ENCODE results near the gene DHRS3.
A peak's percentile ranks its signal among the peaks of the same experiment; 100 is the strongest.

Gene DHRS3

GRCh38 chr1:12555411-12556367, 62.3 kb downstream of the DHRS3 start:
- Histone ChIP-seq H3K27ac (ENCODE audit: low read depth, low read length) (no peak overlapping the region), H3K36me3 (ENCODE audit: control insufficient read depth in 1 of 2, insufficient read depth in 2 of 2, low read length in 2 of 2) (no peaks in the 10 kb centered on the region), H3K4me3 (ENCODE audit: low read depth in 1 of 2, low read length in 2 of 2) (no peak overlapping the region), H3K27me3 (ENCODE audit: control insufficient read depth in 1 of 2, insufficient read depth in 2 of 2, low read length in 2 of 2) (no peaks in the 10 kb centered on the region), H3K9ac (ENCODE audit: low read depth in 1 of 2, low read length in 2 of 2) (no peak overlapping the region), H3K9me3 (ENCODE audit: control insufficient read depth in 1 of 2, low read length in 2 of 2) (no peaks in the 10 kb centered on the region), H3K4me1 (ENCODE audit: control insufficient read depth in 1 of 2, insufficient read depth in 2 of 2, low read length in 2 of 2) (no peaks in the 10 kb centered on the region)

DNA sequence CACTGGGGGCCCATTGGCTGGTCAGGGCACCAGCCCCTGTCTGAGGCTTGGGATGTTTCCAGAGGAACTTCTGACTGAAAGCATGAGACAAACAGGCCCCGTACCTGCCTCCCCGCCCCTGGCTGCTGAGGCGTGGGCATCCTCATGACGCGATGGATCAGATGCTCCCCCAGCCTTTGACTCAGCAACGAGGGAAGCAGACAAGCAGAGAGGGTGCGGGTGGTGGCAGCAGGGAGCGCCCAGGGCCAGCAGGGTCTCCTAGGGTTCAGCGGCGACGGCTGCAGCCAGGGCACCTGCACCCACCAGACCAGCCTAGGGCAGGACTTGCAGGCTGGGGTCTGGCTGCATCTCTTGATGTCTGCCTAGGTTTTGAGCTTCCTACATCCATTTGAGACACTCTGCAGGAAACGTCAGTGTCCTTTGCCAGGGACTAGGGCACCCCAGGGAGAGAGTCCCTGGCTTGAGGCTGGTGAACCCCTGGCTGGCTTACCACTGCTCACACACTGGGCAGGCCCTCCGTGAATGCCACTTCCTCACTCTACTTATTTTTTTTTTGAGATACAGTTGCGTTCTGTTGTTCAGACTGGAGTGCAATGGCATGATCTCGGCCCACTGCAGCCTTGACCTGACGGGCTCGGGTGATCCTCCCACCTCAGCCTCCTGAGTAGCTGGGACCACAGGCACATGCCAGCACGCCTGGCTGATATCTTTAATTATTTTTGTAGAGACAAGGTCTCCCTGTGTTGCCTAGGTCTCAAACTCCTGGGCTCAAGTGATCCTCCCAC, 63.3 kb downstream of the DHRS3 start:
- peaks cover 2 to 4% of the 10 kb centered on the region in 2 donors for H3K4me1 ChIP-seq (ENCODE audit: control insufficient read depth in 1 of 2, insufficient read depth in 2 of 2, low read length in 2 of 2)
- no peaks in the 10 kb centered on the region for H3K9me3 ChIP-seq (ENCODE audit: control insufficient read depth in 1 of 2, low read length in 2 of 2)

DNA sequence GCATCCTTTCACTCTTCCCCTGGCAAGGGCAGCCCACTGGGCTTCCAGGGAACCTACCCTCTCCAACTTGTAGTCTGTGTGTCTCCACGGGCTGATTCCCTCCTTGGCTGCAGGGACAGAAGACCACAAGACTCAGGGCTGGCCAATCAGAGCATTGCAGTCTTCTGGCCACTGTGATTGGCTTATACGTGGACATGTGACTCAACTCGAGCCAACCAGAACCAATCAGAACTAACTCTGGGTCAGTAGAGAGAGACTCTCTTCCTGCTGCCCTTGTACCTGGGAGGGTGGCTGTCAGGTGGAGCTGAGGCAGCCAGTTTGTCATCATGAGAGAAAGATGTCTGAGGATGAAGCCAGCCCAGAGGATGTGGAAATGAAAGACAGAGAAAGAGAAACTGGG, 64.0 kb downstream of the DHRS3 start:
- Histone ChIP-seq H3K36me3 (ENCODE audit: control insufficient read depth in 1 of 2, insufficient read depth in 2 of 2, low read length in 2 of 2) (no peaks in the 10 kb centered on the region), H3K27ac (ENCODE audit: low read depth, low read length) (no peak overlapping the region), H3K4me1 (ENCODE audit: control insufficient read depth in 1 of 2, insufficient read depth in 2 of 2, low read length in 2 of 2) (peaks cover 8 to 10% of the 10 kb centered on the region in 2 donors), H3K9me3 (ENCODE audit: control insufficient read depth in 1 of 2, low read length in 2 of 2) (no peaks in the 10 kb centered on the region), H3K27me3 (ENCODE audit: control insufficient read depth in 1 of 2, insufficient read depth in 2 of 2, low read length in 2 of 2) (no peaks in the 10 kb centered on the region), H3K4me3 (ENCODE audit: low read depth in 1 of 2, low read length in 2 of 2) (no peak overlapping the region), H3K9ac (ENCODE audit: low read depth in 1 of 2, low read length in 2 of 2) (no peak overlapping the region)

More for the DNA sequence above, 63.3 kb downstream of the DHRS3 start:
- Histone ChIP-seq H3K27ac (ENCODE audit: low read depth, low read length) (no peak overlapping the region), H3K9ac (ENCODE audit: low read depth in 1 of 2, low read length in 2 of 2) (no peak overlapping the region), H3K36me3 (ENCODE audit: control insufficient read depth in 1 of 2, insufficient read depth in 2 of 2, low read length in 2 of 2) (no peaks in the 10 kb centered on the region), H3K27me3 (ENCODE audit: control insufficient read depth in 1 of 2, insufficient read depth in 2 of 2, low read length in 2 of 2) (no peaks in the 10 kb centered on the region), H3K4me3 (ENCODE audit: low read depth in 1 of 2, low read length in 2 of 2) (no peak overlapping the region)

GRCh38 chr1:12552951-12553921, 64.8 kb downstream of the DHRS3 start:
- no peaks in the 10 kb centered on the region for H3K27me3 ChIP-seq (ENCODE audit: control insufficient read depth in 1 of 2, insufficient read depth in 2 of 2, low read length in 2 of 2)
- no peaks in the 10 kb centered on the region for H3K36me3 ChIP-seq (ENCODE audit: control insufficient read depth in 1 of 2, insufficient read depth in 2 of 2, low read length in 2 of 2)
- no peak overlapping the region for H3K4me3 ChIP-seq (ENCODE audit: low read depth in 1 of 2, low read length in 2 of 2)
- H3K9ac ChIP-seq (ENCODE audit: low read depth in 1 of 2, low read length in 2 of 2): no peak overlapping the region
- H3K9me3 ChIP-seq (ENCODE audit: control insufficient read depth in 1 of 2, low read length in 2 of 2): no peaks in the 10 kb centered on the region
- no peak overlapping the region for H3K27ac ChIP-seq (ENCODE audit: low read depth, low read length)
- peaks cover 8 to 10% of the 10 kb centered on the region in 2 donors for H3K4me1 ChIP-seq (ENCODE audit: control insufficient read depth in 1 of 2, insufficient read depth in 2 of 2, low read length in 2 of 2)

- Histone ChIP-seq H3K9me3 (ENCODE audit: control insufficient read depth in 1 of 2, low read length in 2 of 2) (no peaks in the 10 kb centered on the region), H3K27ac (ENCODE audit: low read depth, low read length) (no peak overlapping the region), H3K27me3 (ENCODE audit: control insufficient read depth in 1 of 2, insufficient read depth in 2 of 2, low read length in 2 of 2) (no peaks in the 10 kb centered on the region), H3K4me1 (ENCODE audit: control insufficient read depth in 1 of 2, insufficient read depth in 2 of 2, low read length in 2 of 2) (peaks cover 8 to 10% of the 10 kb centered on the region in 2 donors), H3K36me3 (ENCODE audit: control insufficient read depth in 1 of 2, insufficient read depth in 2 of 2, low read length in 2 of 2) (no peaks in the 10 kb centered on the region), H3K9ac (ENCODE audit: low read depth in 1 of 2, low read length in 2 of 2) (no peak overlapping the region), H3K4me3 (ENCODE audit: low read depth in 1 of 2, low read length in 2 of 2) (no peak overlapping the region)
Measured at GRCh38 chr1:12552111-12552888, 65.7 kb downstream of the DHRS3 start.

DNA sequence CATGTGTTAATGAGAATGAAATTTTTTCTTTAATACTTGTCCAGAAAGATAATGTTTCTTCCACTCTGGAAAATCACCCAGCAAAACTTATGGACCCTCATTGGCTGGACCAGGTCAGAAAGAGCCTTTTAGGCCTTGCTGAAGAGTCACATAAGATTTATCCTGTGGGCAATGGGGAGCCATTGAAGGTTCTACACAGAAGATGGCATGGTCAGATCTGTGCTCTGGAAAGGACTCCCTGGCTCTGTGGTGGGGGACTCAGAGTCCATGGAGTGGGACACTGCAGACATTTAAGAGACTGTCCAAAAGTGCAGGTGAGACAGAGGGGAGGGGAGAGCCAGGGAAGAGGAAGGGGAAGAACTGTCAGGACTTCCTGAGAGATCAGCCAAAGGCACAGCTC, 66.4 kb downstream of the DHRS3 start:
- Histone ChIP-seq H3K27ac (ENCODE audit: low read depth, low read length) (no peak overlapping the region), H3K27me3 (ENCODE audit: control insufficient read depth in 1 of 2, insufficient read depth in 2 of 2, low read length in 2 of 2) (no peaks in the 10 kb centered on the region), H3K9ac (ENCODE audit: low read depth in 1 of 2, low read length in 2 of 2) (no peak overlapping the region), H3K9me3 (ENCODE audit: control insufficient read depth in 1 of 2, low read length in 2 of 2) (no peaks in the 10 kb centered on the region), H3K4me1 (ENCODE audit: control insufficient read depth in 1 of 2, insufficient read depth in 2 of 2, low read length in 2 of 2) (peaks cover 8 to 10% of the 10 kb centered on the region in 2 donors), H3K4me3 (ENCODE audit: low read depth in 1 of 2, low read length in 2 of 2) (no peak overlapping the region), H3K36me3 (ENCODE audit: control insufficient read depth in 1 of 2, insufficient read depth in 2 of 2, low read length in 2 of 2) (no peaks in the 10 kb centered on the region)

DNA sequence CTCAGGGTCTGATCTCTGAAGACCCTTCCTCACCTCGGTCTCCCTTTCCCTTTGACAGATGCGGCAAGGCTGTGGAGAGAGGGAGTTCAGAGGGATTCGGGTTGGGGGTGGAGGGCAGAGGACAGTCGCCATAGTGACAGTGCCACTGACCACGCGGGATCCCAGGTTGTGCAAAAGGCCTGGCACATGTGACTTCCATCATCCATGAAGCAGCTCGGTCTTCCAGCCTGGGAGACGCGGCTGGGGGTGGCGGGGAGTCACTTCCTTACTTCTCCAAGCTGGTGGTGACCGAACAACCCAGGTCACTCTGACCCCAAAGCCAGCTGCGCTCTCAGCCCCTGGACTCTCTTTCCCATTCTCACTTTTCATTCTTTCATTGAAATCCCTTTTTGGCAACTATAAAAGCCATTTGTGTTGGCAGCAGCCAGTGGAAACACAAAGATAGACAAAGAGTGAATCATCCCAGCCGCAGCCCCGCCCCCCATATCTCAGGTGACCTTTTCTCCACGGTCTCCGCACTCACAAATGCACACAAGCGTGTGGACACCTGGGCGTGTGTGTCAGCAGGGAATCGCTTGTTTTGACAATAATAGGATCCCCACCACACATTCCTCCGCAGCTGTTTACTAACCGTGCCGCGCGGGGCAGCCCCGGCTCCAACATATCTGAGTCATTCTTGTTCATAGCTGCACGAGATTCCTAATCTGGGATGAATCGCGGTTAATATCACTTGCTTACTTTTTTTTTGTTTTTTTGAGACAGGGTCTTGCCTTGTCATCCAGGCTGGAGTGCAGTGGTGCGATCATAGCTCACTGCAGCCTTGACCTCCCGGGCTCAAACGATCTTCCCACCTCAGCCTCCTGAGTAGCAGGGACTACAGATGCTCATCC, 68.3 kb downstream of the DHRS3 start:
- no peaks in the 10 kb centered on the region for H3K36me3 ChIP-seq (ENCODE audit: control insufficient read depth in 1 of 2, insufficient read depth in 2 of 2, low read length in 2 of 2)
- peaks cover 8 to 10% of the 10 kb centered on the region in 2 donors for H3K4me1 ChIP-seq (ENCODE audit: control insufficient read depth in 1 of 2, insufficient read depth in 2 of 2, low read length in 2 of 2)
- H3K9ac ChIP-seq (ENCODE audit: low read depth in 1 of 2, low read length in 2 of 2): no peak overlapping the region
- H3K9me3 ChIP-seq (ENCODE audit: control insufficient read depth in 1 of 2, low read length in 2 of 2): no peaks in the 10 kb centered on the region
- peak overlapping the region; percentile 43 for H3K27ac ChIP-seq (ENCODE audit: low read depth, low read length)
- H3K4me3 ChIP-seq (ENCODE audit: low read depth in 1 of 2, low read length in 2 of 2): peak overlapping the region in 1 of 2 donors; percentile 28
- H3K27me3 ChIP-seq (ENCODE audit: control insufficient read depth in 1 of 2, insufficient read depth in 2 of 2, low read length in 2 of 2): no peaks in the 10 kb centered on the region

DNA sequence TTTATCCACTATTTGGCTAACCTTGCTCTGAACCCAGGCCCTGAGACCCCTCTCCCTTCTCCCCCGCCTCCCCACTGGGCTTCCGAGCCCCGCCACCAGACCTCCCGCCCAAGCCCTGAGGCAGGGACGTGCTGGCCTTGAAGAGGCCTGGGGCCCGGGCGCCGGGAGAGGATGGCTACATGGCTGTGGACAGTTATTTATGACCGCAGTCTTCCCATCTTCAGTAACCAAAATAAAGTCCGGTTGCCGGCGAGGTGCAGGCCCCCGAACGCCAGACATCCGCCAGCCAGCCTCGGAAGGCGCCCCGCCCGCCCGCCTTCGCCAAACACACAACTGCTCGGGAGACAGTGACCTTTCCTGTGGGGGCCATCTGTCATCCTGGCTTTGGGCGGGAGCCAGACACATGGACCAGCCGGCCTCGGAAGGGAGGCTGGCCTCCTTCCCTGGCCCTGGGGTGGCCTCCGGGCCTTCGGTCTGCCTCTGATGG, 69.0 kb downstream of the DHRS3 start:
- peaks cover 13 to 15% of the 10 kb centered on the region in 2 donors for H3K4me1 ChIP-seq (ENCODE audit: control insufficient read depth in 1 of 2, insufficient read depth in 2 of 2, low read length in 2 of 2)
- H3K27me3 ChIP-seq (ENCODE audit: control insufficient read depth in 1 of 2, insufficient read depth in 2 of 2, low read length in 2 of 2): no peaks in the 10 kb centered on the region
- H3K9me3 ChIP-seq (ENCODE audit: control insufficient read depth in 1 of 2, low read length in 2 of 2): no peaks in the 10 kb centered on the region
- no peak overlapping the region for H3K4me3 ChIP-seq (ENCODE audit: low read depth in 1 of 2, low read length in 2 of 2)
- H3K36me3 ChIP-seq (ENCODE audit: control insufficient read depth in 1 of 2, insufficient read depth in 2 of 2, low read length in 2 of 2): no peaks in the 10 kb centered on the region
- no peak overlapping the region for H3K9ac ChIP-seq (ENCODE audit: low read depth in 1 of 2, low read length in 2 of 2)
- peak overlapping the region; percentile 43 for H3K27ac ChIP-seq (ENCODE audit: low read depth, low read length)
